Naive thymus-derived CD4-positive, alpha-beta T cell (primary cell): ENCODE measurements around the gene TULP1. TPM values are rescaled to one million over a fixed set of nuclear protein-coding genes. Genes with fewer than 3 reads are reported as not detected.

Experiments
- ATAC-seq: fragments of 150-1000 bp; cut with Tn5 transposase; 2 replicates; pipeline ENCODE4 v1.10.0; 2021; ENCODE audit warnings: mild to moderate bottlenecking, moderate library complexity
- CTCF ChIA-PET: fragments of 350-600 bp; sonication (Branson Sonifier 250); formaldehyde crosslinking; loops from one replicate; lab custom pipeline; 2021; ENCODE audit warnings: antibody characterized with exemption; lab: Charles Lee
- POLR2A ChIA-PET: fragments of 350-600 bp; sonication (Branson Sonifier 250); formaldehyde crosslinking; loops from one replicate; lab custom pipeline; 2021; ENCODE audit warnings: antibody characterized with exemption, inconsistent platforms; lab: Charles Lee
- DNase-seq, 9 donors: peaks; one replicate each; pipeline versions ENCODE4 v3.0.0 to v3.0.0-alpha.2; 2020 to 2022; ENCODE audit warnings: mixed read lengths in 1 of 9
- H3K27ac ChIP-seq: one replicate; pipeline ENCODE4 v1.7.0; 2013; ENCODE audit warnings: mild to moderate bottlenecking, low read depth, low read length, moderate library complexity
- H3K27me3 ChIP-seq, 2 donors: one replicate each; pipeline ENCODE4 v1.7.0; 2013; ENCODE audit warnings: low read length in 2 of 2, mild to moderate bottlenecking in 2 of 2, moderate library complexity in 2 of 2; ENCODE audit not compliant: control insufficient read depth in 2 of 2, insufficient read depth in 2 of 2
- H3K36me3 ChIP-seq, 3 experiments: 1 replicate in 2 of 3; 2 replicates in 1 of 3; pipeline ENCODE4 v1.7.0; 2013; ENCODE audit warnings: low read length in 3 of 3, mild to moderate bottlenecking in 3 of 3, moderate library complexity in 1 of 3; ENCODE audit not compliant: insufficient read depth in 3 of 3, control insufficient read depth in 2 of 3
- H3K4me1 ChIP-seq, 2 donors: one replicate each; pipeline ENCODE4 v1.7.0; 2013; ENCODE audit warnings: low read length in 2 of 2, mild to moderate bottlenecking in 2 of 2, moderate library complexity in 1 of 2; ENCODE audit not compliant: control insufficient read depth in 2 of 2, insufficient read depth in 2 of 2
- H3K4me3 ChIP-seq: 2 replicates; pipeline ENCODE4 v1.7.0; 2013; ENCODE audit warnings: mild to moderate bottlenecking, low read length
- H3K9me3 ChIP-seq, 3 experiments: 1 replicate in 2 of 3; 2 replicates in 1 of 3; pipeline ENCODE4 v1.7.0; 2013; ENCODE audit warnings: low read length in 3 of 3; ENCODE audit not compliant: control insufficient read depth in 2 of 3
- H3K27ac Mint-ChIP-seq, 9 donors: one replicate each; pipeline ENCODE4 v1.8.0; 2020 to 2022; ENCODE audit warnings: mixed read lengths in 9 of 9, mild to moderate bottlenecking in 8 of 9, moderate library complexity in 5 of 9, inconsistent platforms in 2 of 9
- H3K27me3 Mint-ChIP-seq, 5 donors: one replicate each; pipeline ENCODE4 v1.8.0; 2021 to 2022; ENCODE audit warnings: mixed read lengths in 5 of 5, mild to moderate bottlenecking in 1 of 5
- H3K36me3 Mint-ChIP-seq, 5 donors: one replicate each; pipeline ENCODE4 v1.8.0; 2020 to 2022; ENCODE audit warnings: mixed read lengths in 5 of 5, mild to moderate bottlenecking in 3 of 5, inconsistent platforms in 1 of 5
- H3K4me1 Mint-ChIP-seq, 7 donors: one replicate each; pipeline ENCODE4 v1.8.0; 2020 to 2022; ENCODE audit warnings: mixed read lengths in 7 of 7, mild to moderate bottlenecking in 3 of 7, inconsistent platforms in 1 of 7
- H3K4me3 Mint-ChIP-seq, 10 donors: one replicate each; pipeline ENCODE4 v1.8.0; 2020 to 2022; ENCODE audit warnings: mild to moderate bottlenecking in 10 of 10, mixed read lengths in 10 of 10, moderate library complexity in 6 of 10, inconsistent platforms in 2 of 10
- H3K9me3 Mint-ChIP-seq, 11 donors: one replicate each; pipeline ENCODE4 v1.8.0; 2020 to 2022; ENCODE audit warnings: mixed read lengths in 11 of 11, mild to moderate bottlenecking in 4 of 11, inconsistent platforms in 1 of 11, moderate library complexity in 1 of 11
- intact Hi-C, 2 donors: fragments of 100-400 bp; cut with micrococcal nuclease; formaldehyde crosslinking; loops; one replicate each; pipeline ENCODE4 v1.15.1; 2023
- polyA plus RNA-seq, 2 donors: library from polyadenylated mRNA; unstranded; fragments of 300-500 nt; fragmentation: Illumina TruSeq; gene quantifications; one replicate each; pipeline ENCODE4 v1.2.3, GENCODE V29; 2021
- total RNA-seq, 6 experiments: library from RNA in 5 of 6; stranded (reverse) in 5 of 6; gene quantifications; 1 replicate in 5 of 6; 2 replicates in 1 of 6; pipeline ENCODE4 v1.2.3 and lab custom pipeline; 2021 to 2026

TULP1 gene
- total and polyA plus RNA-seq, 7 experiments from 2014 or later, result not detected

DNA sequence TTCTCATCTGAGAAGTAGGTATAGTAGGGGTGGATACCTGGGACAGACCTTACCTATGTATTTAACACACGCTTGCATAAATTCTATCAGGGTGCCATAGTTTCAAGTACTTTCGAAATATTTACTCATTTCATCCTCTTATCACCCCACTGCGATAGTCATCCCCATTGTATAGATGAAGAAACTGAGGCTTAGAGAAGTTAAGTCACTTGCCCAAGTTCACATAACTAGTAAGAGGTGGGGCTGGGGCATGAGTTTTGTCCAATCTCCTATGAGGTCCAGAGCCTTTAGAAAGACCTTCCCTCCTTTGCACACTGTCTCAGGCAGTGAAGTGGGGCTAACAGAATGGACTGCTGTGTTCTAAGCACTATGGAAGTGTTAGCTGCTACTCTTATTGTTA is 6.2 kb downstream of the TULP1 start:
- peaks cover 0 to 3% (median 0%) of the 10 kb centered on the region in 5 donors for H3K36me3 Mint-ChIP-seq
- ChIA-PET CTCF (no interaction called here), POLR2A (no interaction called here)
- H3K9me3 Mint-ChIP-seq, result peaks cover 0 to 1% (median 0%) of the 10 kb centered on the region in 11 donors
- DNase-seq, result no peak
- Histone ChIP-seq H3K27me3 (no peaks in the 10 kb centered on the region), H3K36me3 (no peaks in the 10 kb centered on the region), H3K27ac (no peak overlapping the region), H3K4me3 (no peak overlapping the region), H3K9me3 (no peaks in the 10 kb centered on the region), H3K4me1 (no peaks in the 10 kb centered on the region)
- H3K4me3 Mint-ChIP-seq, result no peak overlapping the region
- peaks cover 0 to 8% (median 0%) of the 10 kb centered on the region in 7 donors for H3K4me1 Mint-ChIP-seq
- H3K27me3 Mint-ChIP-seq, result peaks cover 8 to 57% (median 15%) of the 10 kb centered on the region in 5 donors
- intact Hi-C loops, result no loop called here
- no peak overlapping the region for H3K27ac Mint-ChIP-seq
- no peak for ATAC-seq

DNA sequence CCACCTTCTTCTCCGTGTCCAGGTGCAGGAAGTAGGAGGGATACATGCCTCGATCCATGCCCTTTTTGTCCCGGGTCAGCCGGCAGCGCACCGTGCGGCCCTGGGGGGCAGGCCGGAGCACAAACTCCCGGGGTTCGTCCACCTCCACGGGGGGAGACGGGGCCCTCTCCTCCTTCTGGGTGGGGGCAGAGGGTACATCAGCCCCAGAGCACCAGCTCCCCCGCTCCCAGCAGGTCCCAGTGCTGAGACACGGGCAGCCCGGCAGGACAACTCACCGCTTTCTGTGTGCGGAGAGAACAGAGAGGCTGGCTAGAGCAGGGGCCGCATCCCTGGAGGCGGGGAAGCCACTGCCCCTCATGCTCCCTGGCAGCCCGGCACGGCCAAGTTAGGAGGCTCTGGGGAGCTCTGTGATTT is 6.7 kb downstream of the TULP1 start:
- DNase-seq (no peak), ATAC-seq (no peak)
- H3K4me3 ChIP-seq, result no peak overlapping the region
- H3K27me3 ChIP-seq, result no peaks in the 10 kb centered on the region
- no peaks in the 10 kb centered on the region for H3K4me1 ChIP-seq
- Mint-ChIP-seq H3K36me3 (peaks cover 0 to 3% (median 0%) of the 10 kb centered on the region in 5 donors), H3K9me3 (peaks cover 0 to 1% (median 0%) of the 10 kb centered on the region in 11 donors), H3K27ac (no peak overlapping the region), H3K4me3 (no peak overlapping the region), H3K27me3 (peaks cover 4 to 54% (median 12%) of the 10 kb centered on the region in 5 donors), H3K4me1 (peaks cover 0 to 3% (median 0%) of the 10 kb centered on the region in 7 donors)
- no peak overlapping the region for H3K27ac ChIP-seq
- no peaks in the 10 kb centered on the region for H3K36me3 ChIP-seq
- H3K9me3 ChIP-seq, result no peaks in the 10 kb centered on the region
- ChIA-PET CTCF (no interaction called here), POLR2A (no interaction called here)
- intact Hi-C loops, result no loop called here

DNA sequence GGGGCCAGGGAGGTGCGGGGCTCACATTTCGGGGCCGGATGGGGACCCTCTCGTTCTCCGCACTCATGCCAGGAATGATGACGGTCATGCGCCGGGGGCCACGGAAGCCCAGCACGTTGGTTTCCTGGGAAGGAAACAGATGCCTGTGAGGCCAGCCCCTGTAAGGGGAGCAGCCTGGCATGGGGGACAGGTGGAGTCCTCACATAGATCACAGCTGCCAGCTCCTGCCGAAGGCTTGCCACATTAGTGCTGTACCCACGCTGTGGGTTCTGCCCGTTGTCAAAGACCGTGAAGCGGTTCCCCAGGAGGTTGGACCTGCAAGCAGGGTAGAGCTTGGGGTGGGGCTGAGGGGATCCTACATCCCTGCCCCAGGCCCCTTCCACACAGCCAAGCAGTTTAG is 9.2 kb downstream of the TULP1 start:
- Histone ChIP-seq H3K9me3 (no peaks in the 10 kb centered on the region), H3K4me3 (no peak overlapping the region), H3K27ac (no peak overlapping the region), H3K4me1 (no peaks in the 10 kb centered on the region), H3K36me3 (no peaks in the 10 kb centered on the region), H3K27me3 (peaks cover 0 to 4% of the 10 kb centered on the region in 2 donors)
- ChIA-PET CTCF (no interaction called here), POLR2A (no interaction called here)
- DNase-seq, result no peak
- Mint-ChIP-seq H3K27ac (no peak overlapping the region), H3K4me1 (peaks cover 2 to 4% (median 3%) of the 10 kb centered on the region in 7 donors), H3K27me3 (peaks cover 4 to 57% (median 8%) of the 10 kb centered on the region in 5 donors), H3K9me3 (no peaks in the 10 kb centered on the region), H3K36me3 (peaks cover 0 to 5% (median 0%) of the 10 kb centered on the region in 5 donors), H3K4me3 (no peak overlapping the region)
- no peak for ATAC-seq
- intact Hi-C loops, result no loop called here

DNA sequence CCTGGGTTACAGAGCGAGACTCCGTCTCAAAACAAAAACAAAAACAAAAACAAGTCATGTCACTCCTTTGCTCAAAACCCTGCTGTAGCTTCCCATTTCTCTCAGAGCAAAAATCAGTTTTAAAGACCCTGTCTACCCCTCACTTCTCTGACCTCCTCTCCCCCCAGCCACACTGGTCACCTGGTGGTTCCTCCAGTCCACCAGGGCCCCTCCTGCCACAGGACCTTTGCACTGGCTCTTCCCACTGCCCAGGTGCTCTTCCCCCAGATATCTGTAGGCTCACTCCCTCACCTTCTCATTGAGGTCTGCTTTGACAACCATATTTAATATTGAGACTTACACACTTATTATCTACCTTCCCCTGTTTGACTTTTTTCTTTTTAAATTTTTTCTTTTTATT is 10.9 kb downstream of the TULP1 start:
- H3K9me3 ChIP-seq, result no peaks in the 10 kb centered on the region
- ChIA-PET CTCF (interaction anchor here (0.6 kb wide), 1 partner anchor 101 kb away, joined by 3 read pairs; no protein-coding TSS in a partner anchor), POLR2A (no interaction called here)
- ATAC-seq, result no peak
- H3K27me3 ChIP-seq, result peaks cover 0 to 4% of the 10 kb centered on the region in 2 donors
- Mint-ChIP-seq H3K27ac (no peak overlapping the region), H3K9me3 (no peaks in the 10 kb centered on the region), H3K4me1 (peaks cover 6 to 10% (median 6%) of the 10 kb centered on the region in 7 donors), H3K4me3 (no peak overlapping the region), H3K36me3 (peaks cover 0 to 6% (median 0%) of the 10 kb centered on the region in 5 donors), H3K27me3 (peaks cover 6 to 52% (median 10%) of the 10 kb centered on the region in 5 donors)
- H3K4me3 ChIP-seq, result no peak overlapping the region
- no peak for DNase-seq
- H3K36me3 ChIP-seq, result no peaks in the 10 kb centered on the region
- intact Hi-C loops, result no loop called here
- H3K27ac ChIP-seq, result no peak overlapping the region
- H3K4me1 ChIP-seq, result peaks cover 0 to 10% of the 10 kb centered on the region in 2 donors

DNA sequence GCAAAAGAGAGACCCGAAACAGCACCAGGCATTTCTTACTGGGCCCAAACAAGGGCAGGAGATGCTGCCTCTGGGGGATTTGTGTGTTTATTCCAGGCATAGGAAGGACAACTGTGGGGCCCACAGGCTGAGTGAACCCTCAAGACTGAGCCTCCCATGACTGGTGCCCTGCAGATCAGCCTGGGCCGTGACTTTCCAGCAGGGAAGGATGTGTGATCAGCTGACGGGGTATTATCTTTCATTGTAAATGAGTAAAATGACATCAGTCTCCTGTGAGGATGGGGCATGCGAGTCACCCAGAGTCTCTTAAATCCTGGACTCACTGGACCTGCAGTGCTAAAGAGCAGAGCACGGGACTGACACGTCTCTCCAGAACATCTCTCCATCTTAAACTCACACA is 11.9 kb downstream of the TULP1 start:
- peak overlapping the region in 3 of 10 donors; percentile 3 to 70 (median 45) for H3K4me3 Mint-ChIP-seq
- ATAC-seq, result no peak

DNA sequence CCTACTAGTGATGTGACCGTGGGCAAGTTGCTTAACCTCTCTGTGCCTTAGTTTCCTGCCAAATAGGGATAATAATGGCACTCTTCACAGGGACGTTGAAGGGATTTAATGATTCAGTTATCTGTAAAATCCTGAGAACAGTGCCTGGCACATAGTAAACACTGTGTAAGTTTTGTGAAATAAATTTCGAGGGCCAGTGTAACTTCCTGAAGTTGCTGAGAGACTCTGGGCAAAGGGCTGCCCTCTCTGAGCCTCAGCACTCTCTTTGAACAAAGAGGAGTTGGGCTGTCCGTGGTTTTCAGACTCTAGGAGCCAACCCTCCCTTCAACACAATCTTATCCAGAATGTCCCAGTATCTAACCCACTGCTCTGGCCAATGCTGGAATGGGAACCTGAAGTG is 13.3 kb downstream of the TULP1 start:
- CTCF ChIA-PET, result interaction anchor here (1.4 kb wide), 1 partner anchor 53 kb away, joined by 3 read pairs; no protein-coding TSS in a partner anchor
- H3K27me3 ChIP-seq, result peaks cover 0 to 4% of the 10 kb centered on the region in 2 donors
- H3K36me3 ChIP-seq, result no peaks in the 10 kb centered on the region
- ATAC-seq (no peak), DNase-seq (no peak)
- no peak overlapping the region for H3K27ac Mint-ChIP-seq
- peaks cover 0 to 3% (median 0%) of the 10 kb centered on the region in 5 donors for H3K36me3 Mint-ChIP-seq
- H3K9me3 Mint-ChIP-seq, result no peaks in the 10 kb centered on the region
- no peaks in the 10 kb centered on the region for H3K9me3 ChIP-seq
- no peak overlapping the region for H3K27ac ChIP-seq
- H3K4me1 Mint-ChIP-seq, result peaks cover 8 to 15% (median 12%) of the 10 kb centered on the region in 7 donors
- no peak overlapping the region for H3K4me3 ChIP-seq
- no peak overlapping the region for H3K4me3 Mint-ChIP-seq
- intact Hi-C loops, result loop anchor here in 1 of 2 donors (2.0 kb wide), 1 partner anchor 23 kb away; no protein-coding TSS in a partner anchor
- POLR2A ChIA-PET, result no interaction called here
- peaks cover 6 to 62% (median 10%) of the 10 kb centered on the region in 5 donors for H3K27me3 Mint-ChIP-seq
- peaks cover 0 to 10% of the 10 kb centered on the region in 2 donors for H3K4me1 ChIP-seq

More for the DNA sequence above, 11.9 kb downstream of the TULP1 start:
- Histone ChIP-seq H3K36me3 (no peaks in the 10 kb centered on the region), H3K4me1 (peaks cover 0 to 10% of the 10 kb centered on the region in 2 donors), H3K27ac (no peak overlapping the region), H3K9me3 (no peaks in the 10 kb centered on the region), H3K27me3 (peaks cover 0 to 4% of the 10 kb centered on the region in 2 donors), H3K4me3 (no peak overlapping the region)
- CTCF ChIA-PET, result no interaction called here
- Mint-ChIP-seq H3K4me1 (peaks cover 6 to 10% (median 7%) of the 10 kb centered on the region in 7 donors), H3K36me3 (peaks cover 0 to 3% (median 0%) of the 10 kb centered on the region in 5 donors), H3K9me3 (no peaks in the 10 kb centered on the region), H3K27ac (no peak overlapping the region), H3K27me3 (peaks cover 6 to 50% (median 10%) of the 10 kb centered on the region in 5 donors)
- no peak for DNase-seq
- POLR2A ChIA-PET, result no interaction called here
- intact Hi-C loops, result no loop called here
